H9 (cell line): ENCODE measurements around the gene RAI1. TPM values are rescaled to one million over a fixed set of nuclear protein-coding genes. Genes with fewer than 3 reads are reported as not detected.

Experiments
- DNase-seq: peaks from one replicate; pipeline ENCODE4 v3.0.0-alpha.2; 2017
- H2AFZ ChIP-seq: one replicate; pipeline ENCODE4 v1.6.1; 2013; ENCODE audit warnings: mild to moderate bottlenecking, low read length, control low read depth, moderate library complexity
- H2AK5ac ChIP-seq: 2 replicates; pipeline ENCODE4 v1.6.1; 2013; ENCODE audit warnings: low read length, control low read depth, mixed read lengths; ENCODE audit not compliant: insufficient read length
- H2BK120ac ChIP-seq: one replicate; pipeline ENCODE4 v1.6.1; 2013; ENCODE audit warnings: low read depth, mild to moderate bottlenecking, low read length, control low read depth, inconsistent platforms; ENCODE audit not compliant: poor library complexity, severe bottlenecking
- H2BK12ac ChIP-seq: 2 replicates; pipeline ENCODE4 v1.6.1; 2013; ENCODE audit warnings: low read length, control low read depth, mixed read lengths, low read depth; ENCODE audit not compliant: insufficient read length
- H2BK15ac ChIP-seq: 2 replicates; pipeline ENCODE4 v1.6.1; 2013; ENCODE audit warnings: low read depth, low read length, control low read depth
- H2BK20ac ChIP-seq: one replicate; pipeline ENCODE4 v1.6.1; 2013; ENCODE audit warnings: low read depth, mild to moderate bottlenecking, low read length, control low read depth, inconsistent platforms; ENCODE audit not compliant: poor library complexity, severe bottlenecking
- H2BK5ac ChIP-seq: 2 replicates; pipeline ENCODE4 v1.6.1; 2013; ENCODE audit warnings: low read length, control low read depth, mixed read lengths; ENCODE audit not compliant: insufficient read length
- H3K14ac ChIP-seq: 2 replicates; pipeline ENCODE4 v1.6.1; 2013; ENCODE audit warnings: low read length, control low read depth; ENCODE audit not compliant: insufficient read depth
- H3K18ac ChIP-seq: 2 replicates; pipeline ENCODE4 v1.6.1; 2013; ENCODE audit warnings: low read depth, mild to moderate bottlenecking, mixed read lengths, low read length, control low read depth; ENCODE audit not compliant: insufficient read length
- H3K23ac ChIP-seq: 2 replicates; pipeline ENCODE4 v1.6.1; 2013; ENCODE audit warnings: low read length, control low read depth, mixed read lengths, low read depth; ENCODE audit not compliant: insufficient read length
- H3K23me2 ChIP-seq: 2 replicates; pipeline ENCODE4 v1.6.1; 2013; ENCODE audit warnings: low read depth, mild to moderate bottlenecking, mixed read lengths, low read length, control low read depth; ENCODE audit not compliant: insufficient read length, poor library complexity, severe bottlenecking
- H3K27ac ChIP-seq: 2 replicates; pipeline ENCODE4 v1.5.1; 2013; ENCODE audit warnings: low read length, control low read depth, mixed read lengths, low read depth; ENCODE audit not compliant: insufficient read length
- H3K27me3 ChIP-seq: 2 replicates; pipeline ENCODE4 v1.6.1; 2013; ENCODE audit warnings: low read length, control low read depth, inconsistent platforms; ENCODE audit not compliant: insufficient read depth
- H3K4ac ChIP-seq: 2 replicates; pipeline ENCODE4 v1.6.1; 2013; ENCODE audit warnings: low read depth, mild to moderate bottlenecking, control low read depth, inconsistent platforms, low read length, moderate library complexity
- H3K4me1 ChIP-seq: 2 replicates; pipeline ENCODE4 v1.6.1; 2013; ENCODE audit warnings: low read length, control low read depth, inconsistent platforms; ENCODE audit not compliant: insufficient read depth
- H3K4me2 ChIP-seq: 2 replicates; pipeline ENCODE4 v1.6.1; 2013; ENCODE audit warnings: low read length, control low read depth, mixed read lengths; ENCODE audit not compliant: insufficient read length, insufficient read depth
- H3K56ac ChIP-seq: 2 replicates; pipeline ENCODE4 v1.6.1; 2013; ENCODE audit warnings: low read depth, mild to moderate bottlenecking, mixed read lengths, low read length, control low read depth; ENCODE audit not compliant: insufficient read length
- H3K79me1 ChIP-seq: 2 replicates; pipeline ENCODE4 v1.6.1; 2013; ENCODE audit warnings: low read depth, mild to moderate bottlenecking, moderate library complexity, low read length, control low read depth, inconsistent platforms; ENCODE audit not compliant: insufficient read depth, poor library complexity, severe bottlenecking
- H3K79me2 ChIP-seq: 2 replicates; pipeline ENCODE4 v1.6.1; 2013; ENCODE audit warnings: low read length, control low read depth, inconsistent platforms; ENCODE audit not compliant: insufficient read depth
- H3K9ac ChIP-seq: 2 replicates; pipeline ENCODE4 v1.6.1; 2013; ENCODE audit warnings: low read length, control low read depth, mixed read lengths; ENCODE audit not compliant: insufficient read length; ENCODE audit errors: extremely low read depth
- H3K9me3 ChIP-seq: one replicate; pipeline ENCODE4 v1.6.1; 2013; ENCODE audit warnings: low read depth, low read length, inconsistent platforms; ENCODE audit not compliant: control insufficient read depth
- H3T11ph ChIP-seq: one replicate; pipeline ENCODE4 v1.6.1; 2013; ENCODE audit warnings: mild to moderate bottlenecking, low read length, control low read depth, inconsistent platforms
- H4K20me1 ChIP-seq: one replicate; pipeline ENCODE4 v1.6.1; 2013; ENCODE audit not compliant: control insufficient read depth, insufficient read length, insufficient read depth
- H4K5ac ChIP-seq: 2 replicates; pipeline ENCODE4 v1.6.1; 2013; ENCODE audit warnings: low read depth, mild to moderate bottlenecking, mixed read lengths, low read length, control low read depth; ENCODE audit not compliant: insufficient read length
- H4K8ac ChIP-seq: replicated peaks from 2 replicates; pipeline ENCODE4 v1.6.1; 2013; ENCODE audit warnings: low read length, control low read depth, mixed read lengths, low read depth; ENCODE audit not compliant: insufficient read length
- H4K91ac ChIP-seq: 2 replicates; pipeline ENCODE4 v1.6.1; 2013; ENCODE audit warnings: low read depth, mild to moderate bottlenecking, moderate library complexity, mixed read lengths, low read length, control low read depth; ENCODE audit not compliant: insufficient read length
- H3K27ac Mint-ChIP-seq, 3 experiments: 2 replicates in 2 of 3; 3 replicates in 1 of 3; pipeline ENCODE4 v1.8.0; 2020 to 2021; ENCODE audit warnings: mixed read lengths in 3 of 3, mild to moderate bottlenecking in 1 of 3, moderate library complexity in 1 of 3
- H3K27me3 Mint-ChIP-seq: 2 replicates; pipeline ENCODE4 v1.8.0; 2021; ENCODE audit warnings: low read depth, mild to moderate bottlenecking, moderate library complexity, mixed read lengths
- H3K36me3 Mint-ChIP-seq, 3 experiments: 2 replicates in 2 of 3; 3 replicates in 1 of 3; pipeline ENCODE4 v1.8.0; 2020 to 2021; ENCODE audit warnings: low read depth in 3 of 3, mixed read lengths in 3 of 3; ENCODE audit not compliant: insufficient read depth in 1 of 3
- H3K4me1 Mint-ChIP-seq, 2 experiments: 2 replicates each; pipeline ENCODE4 v1.8.0; 2020; ENCODE audit warnings: mixed read lengths in 2 of 2
- H3K4me3 Mint-ChIP-seq, 2 experiments: 2 replicates in 1 of 2; 3 replicates in 1 of 2; pipeline ENCODE4 v1.8.0; 2020 to 2021; ENCODE audit warnings: mild to moderate bottlenecking in 2 of 2, mixed read lengths in 2 of 2, moderate library complexity in 1 of 2
- H3K9me3 Mint-ChIP-seq, 2 experiments: 2 replicates in 1 of 2; 3 replicates in 1 of 2; pipeline ENCODE4 v1.8.0; 2020; ENCODE audit warnings: mild to moderate bottlenecking in 2 of 2, mixed read lengths in 2 of 2, moderate library complexity in 1 of 2
- CTCF ChIP-seq: fragments of 200-600 bp; sonication (generic); conservative IDR thresholded peaks from 3 replicates; pipeline ENCODE4 v1.8.0; 2021; ENCODE audit warnings: antibody characterized with exemption, mild to moderate bottlenecking
- WGBS: extraction: QIAGEN DNeasy Blood & Tissue Kit; methylation state at CpG from one replicate; pipeline ENCODE4 v1.1.7; 2013; ENCODE audit warnings: missing lambda C conversion rate, low lambda C conversion rate, mixed read lengths; ENCODE audit not compliant: insufficient read length; ENCODE audit errors: extremely low coverage; 5-methylcytosine and 5-hydroxymethylcytosine counted together
- total RNA-seq: library from RNA; stranded (reverse); gene quantifications from 2 replicates; pipeline ENCODE4 v1.2.1, GENCODE V29; 2021

RAI1 gene
- total RNA-seq, 1 experiment from 2014 or later = 1.5 TPM

GRCh38 chr17:17743391-17744112 lies 62.3 kb downstream of the RAI1 start:
- Histone ChIP-seq H3K23ac (no peak overlapping the region), H3K4me2 (no peak overlapping the region), H2BK5ac (no peak overlapping the region), H2BK120ac (no peak overlapping the region), H3K18ac (no peak overlapping the region), H3K14ac (no peak overlapping the region), H2BK20ac (no peak overlapping the region), H3K56ac (no peak overlapping the region), H3T11ph (no peak overlapping the region), H3K27ac (no peak overlapping the region), H3K4me1 (peaks cover 2% of the 10 kb centered on the region), H3K23me2 (no peaks in the 10 kb centered on the region), H4K20me1 (no peaks in the 10 kb centered on the region), H3K9ac (no peak overlapping the region), H2BK12ac (no peak overlapping the region), H4K91ac (no peak overlapping the region), H4K5ac (no peak overlapping the region), H3K4ac (no peak overlapping the region), H3K79me2 (no peaks in the 10 kb centered on the region), H3K79me1 (no peaks in the 10 kb centered on the region), H3K27me3 (no peaks in the 10 kb centered on the region), H2AFZ (no peak overlapping the region), H3K9me3 (no peaks in the 10 kb centered on the region), H2BK15ac (no peak overlapping the region), H2AK5ac (no peak overlapping the region), H4K8ac (no peak overlapping the region)
- no peak for TF ChIP-seq CTCF
- H3K4me1 Mint-ChIP-seq = peaks cover 34 to 45% of the 10 kb centered on the region in 2 experiments
- no peaks in the 10 kb centered on the region for H3K36me3 Mint-ChIP-seq
- H3K4me3 Mint-ChIP-seq = no peak overlapping the region
- no CpG with 5 or more reads among the region's 14 CpGs for WGBS
- no peak overlapping the region for H3K27ac Mint-ChIP-seq
- H3K9me3 Mint-ChIP-seq = no peaks in the 10 kb centered on the region; a peak in 1 of 5 replicates
- DNase-seq = no peak
- H3K27me3 Mint-ChIP-seq = peaks cover 35% of the 10 kb centered on the region
